Measurements from ENCODE around the gene DDX39B. TPM values are rescaled to one million over a fixed set of nuclear protein-coding genes. Genes with fewer than 3 reads are reported as not detected.

DDX39B gene
- total and polyA plus RNA-seq, 9 of the 15 experiments (the other 6 are each of a cell fraction or from before 2014, with no cell fraction given) = 479 to 869 (median 592) TPM

GRCh38 chr6:31546958-31547726 lies 5.3 kb upstream of the DDX39B start, which contains the start of gene NFKBIL1 (continued):
- TF ChIP-seq ARID3B (CRISPR knock-in tag; IDR thresholded peaks at IDR 0.05; ENCODE audit: borderline replicate concordance) = no peak
- no peak for TF ChIP-seq ZNF12 (CRISPR knock-in tag; IDR thresholded peaks at IDR 0.05)

- POLR2A ChIA-PET = interaction anchor here (0.6 to 5.7 kb wide), 9 partner anchors 12 to 411 kb away, joined by 3 to 38 read pairs (median 5); partner anchors contain the start of gene BAG6
- FAIRE-seq (peak; percentile 90), ATAC-seq (peak; percentile 75), DNase-seq (ENCODE audit: extremely low read depth in 1 of 4, low spot score in 3 of 4) (peak; percentile 82 to 96 (median 84))
- Histone ChIP-seq H4K20me1 (replicated peaks; ENCODE audit: control insufficient read depth, insufficient read depth, low read length) (no peaks in the 10 kb centered on the region; the same call in 1 of the 2 replicates), H3K27ac (ENCODE audit: extremely low read depth, low read depth, low read length) (peak within 1 kb of the TSS; percentile 81), H3K4me3 (peak within 1 kb of the TSS; percentile 52), H3K9me3 (replicated peaks; ENCODE audit: control insufficient read depth, insufficient read depth, low read depth, low read length) (no peaks in the 10 kb centered on the region), H3K79me2 (ENCODE audit: control insufficient read depth, insufficient read depth, low read length) (peaks cover 44% of the 10 kb centered on the region), H3K36me3 (ENCODE audit: control insufficient read depth, insufficient read depth, low read length) (peaks cover 32% of the 10 kb centered on the region), H3K9ac (ENCODE audit: insufficient read depth in 1 of 2, low read depth in 2 of 2, low read length in 2 of 2) (peak within 1 kb of the TSS; percentile 84 to 91; a peak in 3 of 4 replicates), H3K4me1 (replicated peaks in 1 of 2; ENCODE audit: control insufficient read depth in 2 of 2, insufficient read depth in 2 of 2, low read length in 2 of 2) (peaks cover 10 to 14% of the 10 kb centered on the region in 2 experiments; a peak in 4 of 5 replicates), H3K4me2 (ENCODE audit: insufficient read depth, low read length) (peak within 1 kb of the TSS; percentile 96), H3K9me1 (ENCODE audit: control insufficient read depth, insufficient read depth, low read length) (no peaks in the 10 kb centered on the region), H2AFZ (ENCODE audit: low read depth, low read length) (peak within 1 kb of the TSS; percentile 98), H3K27me3 (ENCODE audit: control insufficient read depth in 2 of 2, insufficient read depth in 2 of 2, low read length in 2 of 2) (no peaks in the 10 kb centered on the region)
- intact Hi-C loops (cut with micrococcal nuclease) = loop anchor here (1.0 to 10.0 kb wide), 6 partner anchors 34 to 280 kb away; partner anchors contain the start of genes GPANK1, HSPA1B, LY6G5C and VWA7
- in situ Hi-C loops (cut with MboI) = loop anchor here (5.0 to 25.0 kb wide), 3 partner anchors 51 to 1416 kb away; partner anchors contain the start of genes BRD2, C6orf47, GPANK1 and HLA-DMA
- WGBS (ENCODE audit: insufficient coverage, low coverage, missing lambda C conversion rate) = 13% methylated on average over 11 of the region's 11 CpGs
- CTCF ChIA-PET (ENCODE audit: low intra/inter-chr PET ratio) = interaction anchor here (0.5 to 2.3 kb wide), 8 partner anchors 51 to 406 kb away, joined by 3 to 78 read pairs (median 3); partner anchors contain the start of genes VARS1 and VWA7
- BruUV-seq (replicated peaks) = no TSS peak
- TF ChIP-seq SMARCA5 (IDR thresholded peaks at IDR 0.05) (no peak), HCFC1 (IDR thresholded peaks at IDR 0.05; ENCODE audit: low read depth, low read length) (peak; percentile 50; the same call in 1 of the 2 replicates), FUS (optimal IDR thresholded peaks at IDR 0.05; ENCODE audit: low read depth, low read length) (no peak), NCOR1 (IDR thresholded peaks at IDR 0.05) (no peak), ZFP36 (IDR thresholded peaks at IDR 0.05; ENCODE audit: low read depth, low read length, partially characterized antibody) (peak; percentile 42), ARID4B (CRISPR knock-in tag; IDR thresholded peaks at IDR 0.05) (0 out of 2 replicates have a peak, but pooled peaks have one; percentile 12), EGR1 (conservative IDR thresholded peaks at IDR 0.05) (peak; percentile 83), THRA (IDR thresholded peaks at IDR 0.05) (no peak), ZNF282 (CRISPR knock-in tag; IDR thresholded peaks at IDR 0.05) (no peak)
Observed at GRCh38 chr6:31546339-31546957, 4.6 kb upstream of the DDX39B start, which contains the start of gene ATP6V1G2. Gene ATP6V1G2, minus strand, starts transcription at chr6:31546608. Its CDS starts 49 bp downstream, at chr6:31546559.
